Stomach (tissue), 9 donors: ENCODE measurements around the gene RAP2A. TPM values are rescaled to one million over a fixed set of nuclear protein-coding genes. Genes with fewer than 3 reads are reported as not detected.

Experiments
- DNase-seq, 2 donors: peaks; one replicate each; pipeline versions ENCODE4 v3.0.0 to v3.0.0-alpha.2; 2013 to 2019
- H3K27ac ChIP-seq, 5 donors: fragments of 200-600 bp in 4 of 5; sonication (generic) in 4 of 5; one replicate each; pipeline ENCODE4 v1.5.1; 2013 to 2019; ENCODE audit warnings: mild to moderate bottlenecking in 1 of 5, moderate library complexity in 1 of 5
- H3K27me3 ChIP-seq, 3 donors: fragments of 200-600 bp; sonication (generic); one replicate each; pipeline ENCODE4 v1.5.1; 2017 to 2019; ENCODE audit warnings: mixed run types in 1 of 3
- H3K36me3 ChIP-seq, 4 donors: fragments of 200-600 bp; sonication (generic); 1 replicate in 3 of 4; 2 replicates in 1 of 4; pipeline ENCODE4 v1.5.1; 2016 to 2019
- H3K4me1 ChIP-seq, 4 donors: fragments of 200-600 bp; sonication (generic); one replicate each; pipeline ENCODE4 v1.5.1; 2016 to 2019
- H3K4me3 ChIP-seq, 4 donors: fragments of 200-600 bp; sonication (generic) in 3 of 4; one replicate each; pipeline ENCODE4 v1.5.1; 2016 to 2019; ENCODE audit warnings: mild to moderate bottlenecking in 1 of 4
- H3K9me3 ChIP-seq, 4 donors: fragments of 200-600 bp; sonication (generic); one replicate each; pipeline ENCODE4 v1.5.1; 2016 to 2019
- CTCF ChIP-seq, 7 experiments: fragments of 450-650 bp in 4 of 7; fragments of 200-600 bp in 3 of 7; sonication (generic) in 3 of 7; IDR thresholded peaks; one replicate each; pipeline ENCODE4 v1.5.1; 2016 to 2019; ENCODE audit warnings: antibody characterized with exemption in 7 of 7, control low read depth in 2 of 7, mild to moderate bottlenecking in 1 of 7
- EP300 ChIP-seq: sonication (generic); formaldehyde crosslinking; IDR thresholded peaks from one replicate; pipeline ENCODE4 v1.6.1; 2017; ENCODE audit warnings: antibody characterized with exemption
- POLR2A ChIP-seq, 4 donors: fragments of 450-650 bp; IDR thresholded peaks; one replicate each; pipeline ENCODE4 v1.6.1; 2016; ENCODE audit warnings: antibody characterized with exemption in 4 of 4, control low read depth in 2 of 4, mild to moderate bottlenecking in 1 of 4, moderate library complexity in 1 of 4
- POLR2AphosphoS5 ChIP-seq, 3 donors: sonication (generic); formaldehyde crosslinking; IDR thresholded peaks; one replicate each; pipeline ENCODE4 v1.6.1; 2016; ENCODE audit warnings: antibody characterized with exemption in 3 of 3
- WGBS, 5 donors: extraction: QIAGEN DNeasy Blood & Tissue Kit in 3 of 5; methylation state at CpG; one replicate each; pipeline versions ENCODE4 v1.1.5 to v1.1.7; 2013 to 2018; 5-methylcytosine and 5-hydroxymethylcytosine counted together
- intact Hi-C: fragments of 100-400 bp; cut with DNase I; formaldehyde crosslinking; loops from one replicate; pipeline ENCODE4 v1.15.1; 2023; ENCODE audit warnings: low total_unique reads
- polyA plus RNA-seq, 3 donors: library from polyadenylated mRNA; stranded (reverse); fragments of 200-250 nt; gene quantifications; one replicate each; pipeline ENCODE4 v1.2.3, GENCODE V29; 2013
- total RNA-seq, 5 donors: library from RNA; depleted of rRNA; stranded (reverse); fragments of >200 nt; gene quantifications; one replicate each; pipeline versions ENCODE4 v1.1.0 to v1.2.3, GENCODE V29; 2014 to 2016
- donor health status: healthy with polysubstance abuse.
- donor health status: Bipolar disorder and iron deficiency.
- donor health status: healthy.

The RAP2A gene
- total and polyA plus RNA-seq, 8 donors, result 2.6 to 51.0 (median 8.6) TPM

GRCh38 chr13:97460004-97460775, 26.2 kb downstream of the RAP2A start:
- H3K27me3 ChIP-seq, result no peaks in the 10 kb centered on the region
- no peak for TF ChIP-seq POLR2AphosphoS5 (IDR thresholded peaks at IDR 0.05)
- H3K4me1 ChIP-seq, result peaks cover 0 to 6% (median 0%) of the 10 kb centered on the region in 4 donors
- H3K9me3 ChIP-seq, result no peaks in the 10 kb centered on the region
- intact Hi-C loops, result no loop called here
- H3K36me3 ChIP-seq, result peaks cover 0 to 18% (median 11%) of the 10 kb centered on the region in 4 donors
- H3K27ac ChIP-seq, result no peak overlapping the region
- 61 to 71% (median 68%) methylated on average over 7 of the region's 7 CpGs for WGBS, 5 donors
- H3K4me3 ChIP-seq, result no peak overlapping the region
- peak in 1 of 2 donors; percentile 47 for DNase-seq

- Histone ChIP-seq H3K4me1 (peaks cover 0 to 6% (median 0%) of the 10 kb centered on the region in 4 donors), H3K4me3 (no peak overlapping the region), H3K27ac (no peak overlapping the region), H3K9me3 (no peaks in the 10 kb centered on the region), H3K36me3 (peaks cover 0 to 19% (median 11%) of the 10 kb centered on the region in 4 donors), H3K27me3 (no peaks in the 10 kb centered on the region)
- no peak for DNase-seq
- 83 to 90% (median 87%) methylated on average over 2 of the region's 2 CpGs for WGBS, 5 donors
- TF ChIP-seq EP300 (no peak), POLR2A (IDR thresholded peaks at IDR 0.05) (no peak), POLR2AphosphoS5 (IDR thresholded peaks at IDR 0.05) (no peak), CTCF (IDR thresholded peaks at IDR 0.05) (no peak)
- intact Hi-C loops, result no loop called here
These were observed 26.9 kb downstream of the RAP2A start for GRCh38 chr13:97460853-97461252.

GRCh38 chr13:97464561-97464960, 30.6 kb downstream of the RAP2A start:
- H3K4me1 ChIP-seq, result peaks cover 0 to 7% (median 1%) of the 10 kb centered on the region in 4 donors
- no peak for DNase-seq
- intact Hi-C loops, result no loop called here
- no peaks in the 10 kb centered on the region for H3K9me3 ChIP-seq
- no peak for TF ChIP-seq POLR2A (IDR thresholded peaks at IDR 0.05)
- TF ChIP-seq CTCF (IDR thresholded peaks at IDR 0.05), result no peak
- TF ChIP-seq POLR2AphosphoS5 (IDR thresholded peaks at IDR 0.05), result no peak
- no peak for TF ChIP-seq EP300
- peaks cover 0 to 19% (median 11%) of the 10 kb centered on the region in 4 donors for H3K36me3 ChIP-seq
- H3K27ac ChIP-seq, result no peak overlapping the region
- 87 to 95% (median 89%) methylated on average over 3 of the region's 3 CpGs for WGBS, 5 donors
- H3K27me3 ChIP-seq, result no peaks in the 10 kb centered on the region
- no peak overlapping the region for H3K4me3 ChIP-seq

- no peak overlapping the region for H3K4me3 ChIP-seq
- intact Hi-C loops, result no loop called here
- peaks cover 0 to 7% (median 0%) of the 10 kb centered on the region in 4 donors for H3K4me1 ChIP-seq
- H3K36me3 ChIP-seq, result peaks cover 0 to 19% (median 11%) of the 10 kb centered on the region in 4 donors
- DNase-seq, result no peak
- H3K27me3 ChIP-seq, result no peaks in the 10 kb centered on the region
- TF ChIP-seq EP300 (no peak), POLR2AphosphoS5 (IDR thresholded peaks at IDR 0.05) (no peak), POLR2A (IDR thresholded peaks at IDR 0.05) (no peak), CTCF (IDR thresholded peaks at IDR 0.05) (no peak)
- H3K27ac ChIP-seq, result no peak overlapping the region
- WGBS, 5 donors, result 57 to 61% (median 60%) methylated on average over 3 of the region's 3 CpGs
- no peaks in the 10 kb centered on the region for H3K9me3 ChIP-seq
These were observed 32.8 kb downstream of the RAP2A start for GRCh38 chr13:97466722-97467121.

- Histone ChIP-seq H3K27me3 (no peaks in the 10 kb centered on the region), H3K4me3 (no peak overlapping the region), H3K27ac (no peak overlapping the region), H3K36me3 (peaks cover 0 to 19% (median 11%) of the 10 kb centered on the region in 4 donors), H3K9me3 (no peaks in the 10 kb centered on the region), H3K4me1 (peaks cover 0 to 7% (median 0%) of the 10 kb centered on the region in 4 donors)
- DNase-seq, result peak in 1 of 2 donors; percentile 64
- TF ChIP-seq POLR2AphosphoS5 (IDR thresholded peaks at IDR 0.05) (no peak), POLR2A (IDR thresholded peaks at IDR 0.05) (no peak), EP300 (no peak), CTCF (IDR thresholded peaks at IDR 0.05) (no peak)
- 91 to 98% (median 93%) methylated on average over 3 of the region's 3 CpGs for WGBS, 5 donors
- intact Hi-C loops, result no loop called here
These were observed 34.4 kb downstream of the RAP2A start for GRCh38 chr13:97468331-97468730.
